HuH-7.5 (cell line): ENCODE data around the gene NELFB.
"Not testable (repeated sequence)": the region's sequence is repeated elsewhere in the genome, so short reads cannot be mapped to it uniquely, and the experiment has no call there.

Experiments used
- DNase-seq: peaks from one replicate; pipeline ENCODE4 v3.0.0; 2011; ENCODE audit warnings: low spot score

The NELFB gene

DNA sequence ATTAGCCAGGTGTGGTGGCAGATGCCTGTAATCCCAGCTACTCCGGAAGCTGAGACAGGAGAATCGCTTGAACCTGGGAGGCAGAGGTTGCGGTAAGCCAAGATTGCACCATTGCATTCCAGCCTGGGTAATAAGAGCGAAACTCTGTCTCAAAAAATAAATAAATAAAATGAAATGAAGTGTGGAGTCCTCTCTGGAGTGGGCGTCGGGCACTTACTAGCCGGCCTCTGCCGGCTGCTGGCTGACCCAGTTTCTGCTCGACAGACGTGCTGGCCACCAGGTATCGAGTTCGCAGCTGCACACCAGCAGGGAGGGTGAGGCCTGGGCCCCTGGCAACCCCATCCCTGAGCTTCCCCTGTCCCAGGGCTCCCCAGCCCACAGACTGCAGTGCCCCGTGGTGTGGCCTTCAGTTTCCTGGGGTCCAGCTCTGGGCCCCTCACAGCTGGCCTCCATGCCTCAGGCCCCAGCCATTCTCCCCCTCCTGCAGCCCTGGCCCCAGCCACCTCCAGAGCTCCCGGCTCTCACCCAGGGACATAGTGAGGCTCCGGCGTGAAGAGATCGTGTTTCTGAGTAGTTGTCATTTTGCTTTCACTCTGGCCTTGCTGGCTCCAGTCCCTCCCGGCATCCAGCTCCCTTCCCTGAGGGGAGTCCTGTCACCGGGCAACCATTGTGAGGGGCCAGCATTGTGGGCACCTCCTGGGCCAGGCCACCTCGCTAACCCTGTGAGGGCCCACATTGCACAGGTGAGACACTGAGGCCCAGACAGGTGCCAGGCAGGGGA is 7.8 kb upstream of the NELFB start:
- no peak for DNase-seq

DNA sequence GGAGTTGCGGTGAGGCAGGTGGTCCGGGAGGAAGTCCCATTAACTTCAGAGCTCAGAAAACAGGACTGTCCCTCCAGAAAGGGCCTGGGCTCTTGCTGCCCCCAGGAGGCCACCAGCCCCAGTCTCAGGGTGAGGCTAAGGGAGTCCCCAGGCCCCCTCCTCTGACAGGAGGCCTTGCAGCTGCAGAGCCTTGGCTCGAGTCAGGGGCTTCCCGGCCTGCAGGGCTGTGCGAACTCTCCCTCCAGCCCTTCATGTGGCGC is 7.3 kb upstream of the NELFB start:
- no peak for DNase-seq

DNA sequence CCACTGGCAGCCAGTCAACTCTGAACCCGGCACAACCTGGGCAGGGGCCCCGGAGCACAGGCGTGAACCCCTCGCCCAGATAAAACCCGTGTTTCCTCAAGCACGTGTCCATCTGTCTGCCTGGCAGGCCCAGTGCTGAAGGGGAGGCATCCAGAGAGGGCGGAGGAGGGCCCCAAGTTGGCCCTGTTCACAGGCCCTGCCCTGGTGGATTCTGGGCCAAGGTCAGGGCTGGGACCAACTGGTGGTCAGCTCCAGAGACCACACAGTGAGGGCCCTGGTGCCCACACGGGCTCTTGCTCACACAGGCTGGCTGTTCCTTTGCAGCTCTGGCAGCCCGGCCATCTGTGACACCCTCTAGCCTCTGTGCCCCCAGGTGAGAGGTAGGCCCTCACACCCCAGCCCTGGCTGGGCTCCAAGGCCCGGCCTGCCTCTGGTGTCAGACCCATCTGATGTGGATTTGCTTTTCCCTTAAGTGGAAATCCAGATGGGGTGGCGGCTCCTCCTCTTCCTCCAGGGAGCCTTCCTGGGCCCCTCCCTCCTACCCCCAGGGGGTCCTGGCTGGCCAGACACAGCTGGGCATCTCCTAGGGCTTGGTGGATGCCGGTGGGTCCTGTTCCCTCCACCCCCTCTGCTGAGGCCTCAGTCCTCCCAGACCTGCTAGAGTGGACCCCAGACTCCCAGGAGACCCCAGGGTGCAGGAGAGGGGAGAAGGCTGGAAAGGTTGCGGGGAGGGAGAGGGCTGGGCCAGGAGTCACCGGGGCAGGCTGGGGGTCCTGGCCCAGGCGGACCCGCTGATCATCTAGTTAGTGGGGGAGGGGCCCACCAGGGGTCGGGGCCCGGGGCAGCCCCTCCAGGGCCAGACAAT is 4.6 kb upstream of the NELFB start:
- DNase-seq: no peak

DNA sequence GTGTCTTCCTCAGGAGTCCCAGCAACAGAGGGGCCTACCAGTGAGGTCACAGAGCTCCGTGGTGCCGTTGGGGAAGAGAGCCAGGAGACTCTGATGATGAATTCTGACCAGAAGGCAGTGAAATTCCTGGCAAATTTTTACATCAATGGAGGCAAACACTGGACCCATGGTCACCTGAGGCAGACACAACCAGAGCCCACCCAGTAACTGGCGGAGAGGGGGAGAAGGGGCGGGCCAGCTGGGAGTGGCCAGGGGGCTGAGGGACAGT is 4.0 kb upstream of the NELFB start, which contains the start of gene STPG3:
STPG3 (plus strand) TSS at position 93 of the 268 bp plus-strand sequence; CDS start at position 94, 1 bp downstream.
- no peak for DNase-seq

DNA sequence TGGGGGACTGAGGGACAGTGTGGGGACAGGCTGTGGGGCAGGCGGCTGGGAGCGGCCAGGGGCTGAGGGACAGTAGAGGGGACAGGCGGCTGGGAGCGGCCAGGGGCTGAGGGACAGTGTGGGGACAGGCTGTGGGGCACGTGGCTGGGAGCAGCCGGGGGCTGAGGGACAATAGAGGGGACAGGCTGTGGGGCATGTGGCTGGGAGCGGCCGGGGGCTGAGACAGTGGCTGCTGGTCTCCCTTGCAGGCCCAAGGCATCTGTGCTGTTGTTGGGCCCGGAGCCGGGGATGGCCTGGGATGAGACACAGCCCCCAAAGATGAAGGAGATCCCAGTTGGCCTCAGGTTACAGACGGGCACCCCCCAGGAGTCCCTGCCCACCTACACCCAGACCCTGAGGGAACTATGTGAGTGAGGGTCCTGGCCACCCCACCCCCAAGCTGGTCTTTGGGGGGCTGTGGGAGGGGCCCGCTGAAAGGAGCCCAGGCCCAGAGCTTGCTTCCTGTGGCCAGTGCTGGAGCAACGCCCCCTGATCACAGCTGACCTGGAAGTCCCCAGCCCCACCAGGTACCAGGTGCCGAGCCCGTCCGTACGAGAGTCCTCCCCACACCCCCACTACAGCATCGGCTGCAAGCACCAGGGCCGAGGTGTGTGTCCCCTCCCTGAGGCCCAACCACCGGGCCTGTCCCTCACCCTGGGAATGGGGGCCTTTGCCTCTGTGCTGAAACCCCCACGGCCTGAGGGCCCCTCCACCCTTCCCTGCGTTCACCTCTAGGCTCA is 3.4 kb upstream of the NELFB start:
- no peak for DNase-seq

DNA sequence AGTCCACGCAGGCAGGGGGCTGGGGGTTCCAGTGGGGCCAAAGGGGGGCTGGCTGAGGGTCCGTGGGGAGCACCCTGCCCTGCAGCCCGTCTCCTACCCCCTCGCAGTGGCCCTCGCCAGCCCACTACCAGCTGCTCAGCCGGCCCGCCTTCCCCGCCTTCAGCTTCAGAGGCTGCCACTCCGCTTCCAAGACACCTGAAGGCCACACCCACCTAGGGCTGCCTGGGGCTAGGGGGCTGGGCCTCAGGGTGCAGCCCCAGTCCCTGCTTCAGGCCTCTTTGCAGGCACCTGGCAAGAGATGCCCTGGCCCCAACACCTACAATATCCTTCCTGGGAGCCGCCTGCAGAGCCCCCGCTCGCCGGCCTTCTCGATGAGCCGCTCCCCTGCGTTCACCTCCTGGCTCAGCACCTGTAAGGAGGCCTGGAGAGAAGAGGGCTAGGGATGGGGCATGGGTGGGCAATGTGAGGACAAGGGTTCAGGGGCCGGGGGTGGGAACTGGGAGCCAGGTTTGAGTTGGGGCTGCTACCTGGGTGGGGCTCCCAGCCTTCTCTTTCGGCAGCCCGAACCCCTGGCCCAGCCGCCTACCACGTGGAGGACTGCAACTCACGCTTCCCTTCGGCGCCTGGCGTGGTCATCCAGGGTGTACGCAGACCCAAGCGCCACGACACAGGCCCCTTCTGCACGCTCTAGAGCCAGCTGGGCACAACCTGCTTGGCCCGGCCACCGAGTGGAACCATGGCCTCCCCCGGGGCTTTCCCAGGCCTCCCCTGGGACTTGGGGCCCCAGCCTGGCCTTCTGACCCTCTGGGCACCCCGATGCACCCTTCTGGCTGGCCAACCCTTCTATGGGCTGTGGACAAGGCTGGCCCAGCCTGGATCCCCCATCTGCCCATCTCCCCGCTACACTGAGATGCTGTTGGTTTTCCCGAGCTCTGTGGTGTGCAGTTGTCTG is 2.3 kb upstream of the NELFB start:
- no peak for DNase-seq

DNA sequence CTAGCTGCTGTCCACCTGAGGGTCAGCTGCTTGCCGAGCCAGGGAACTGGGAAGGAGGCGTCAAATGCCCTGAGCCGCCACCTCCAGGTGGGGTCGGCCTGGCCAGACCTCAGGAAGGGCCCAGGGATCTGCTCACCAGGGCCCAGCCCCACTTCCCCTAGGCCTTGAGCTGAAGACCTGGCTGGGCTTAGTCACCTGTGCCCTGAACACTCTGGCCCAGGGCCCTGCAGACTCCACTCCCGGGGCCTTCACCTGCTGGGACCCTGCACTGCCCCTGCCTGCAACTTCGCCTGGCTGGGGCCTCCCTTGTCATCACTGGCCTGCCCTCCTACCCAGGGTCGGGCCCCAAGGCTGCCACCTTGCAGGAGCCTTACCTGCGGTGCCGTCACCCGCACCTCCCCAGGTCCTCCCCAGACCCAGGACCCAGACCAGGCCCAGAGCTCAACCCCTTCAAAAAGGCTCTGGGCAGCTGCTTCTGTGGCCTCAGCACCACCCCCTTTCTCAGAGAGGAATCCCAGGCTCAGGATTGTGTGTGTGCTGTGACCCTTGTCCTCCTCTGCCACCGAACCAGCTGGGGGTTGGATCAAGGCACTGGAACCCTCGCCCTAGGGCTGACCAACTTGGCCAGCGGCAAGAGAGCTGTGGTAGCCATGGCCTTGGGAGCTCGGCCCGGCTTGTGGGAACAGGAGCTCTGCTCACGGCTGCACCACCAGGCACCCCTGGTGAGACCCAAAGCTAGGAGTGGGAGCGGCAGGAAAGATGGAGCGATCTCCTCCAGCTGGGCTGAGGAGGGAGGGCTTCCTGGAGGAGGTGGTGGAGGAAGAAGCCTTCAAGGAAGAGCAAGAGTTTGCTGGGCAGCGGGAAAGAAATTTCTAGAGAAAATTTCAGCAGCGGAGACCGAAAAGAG is 1.2 kb upstream of the NELFB start:
- no peak for DNase-seq

DNA sequence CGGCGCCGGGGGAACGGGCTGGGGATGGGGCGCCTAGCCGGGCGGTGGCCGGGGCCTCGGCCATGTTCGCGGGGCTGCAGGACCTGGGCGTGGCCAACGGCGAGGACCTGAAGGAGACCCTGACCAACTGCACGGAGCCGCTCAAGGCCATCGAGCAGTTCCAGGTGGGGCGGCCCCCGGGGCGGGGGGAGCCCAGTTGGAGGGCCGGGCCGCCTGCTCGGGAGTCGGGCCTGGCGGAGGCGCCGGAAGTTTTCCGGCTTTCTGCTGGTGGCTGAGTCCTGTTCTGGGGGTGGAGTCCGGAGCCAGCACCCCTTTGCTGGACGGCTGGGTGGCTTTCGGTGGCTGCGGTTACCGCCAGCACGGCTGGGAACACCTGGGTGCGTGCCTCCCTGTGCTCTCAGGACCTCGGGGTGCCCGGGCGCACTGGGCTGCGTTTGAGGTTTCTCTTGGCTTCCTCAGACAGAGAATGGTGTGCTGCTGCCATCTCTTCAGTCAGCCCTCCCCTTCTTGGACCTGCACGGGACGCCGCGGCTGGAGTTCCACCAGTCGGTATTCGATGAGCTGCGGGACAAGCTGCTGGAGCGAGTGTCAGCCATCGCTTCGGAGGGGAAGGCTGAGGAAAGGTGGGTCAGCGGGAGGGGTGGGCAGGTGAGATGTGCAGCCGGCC is 454 bp downstream of the NELFB start:
- no peak for DNase-seq

DNA sequence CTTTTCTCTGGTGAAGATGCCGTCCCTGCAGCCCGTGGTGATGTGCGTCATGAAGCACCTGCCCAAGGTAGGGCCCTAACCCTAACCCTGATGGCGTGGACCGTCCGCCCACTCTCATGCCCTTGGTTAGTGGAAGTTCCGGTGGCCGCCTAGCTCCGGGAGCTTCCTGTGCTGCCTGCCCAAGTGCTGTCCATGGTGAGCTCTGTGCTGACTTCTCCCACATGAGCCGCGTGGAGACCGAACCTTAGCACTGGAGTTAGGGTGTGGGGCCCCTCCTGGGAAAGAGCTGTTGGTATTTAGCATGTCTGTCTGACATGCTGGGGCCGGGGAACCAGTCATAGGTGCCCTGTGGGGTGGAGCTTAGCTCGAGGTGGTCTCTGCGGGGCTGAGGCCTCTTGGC is 1.2 kb downstream of the NELFB start:
- no peak for DNase-seq

DNA sequence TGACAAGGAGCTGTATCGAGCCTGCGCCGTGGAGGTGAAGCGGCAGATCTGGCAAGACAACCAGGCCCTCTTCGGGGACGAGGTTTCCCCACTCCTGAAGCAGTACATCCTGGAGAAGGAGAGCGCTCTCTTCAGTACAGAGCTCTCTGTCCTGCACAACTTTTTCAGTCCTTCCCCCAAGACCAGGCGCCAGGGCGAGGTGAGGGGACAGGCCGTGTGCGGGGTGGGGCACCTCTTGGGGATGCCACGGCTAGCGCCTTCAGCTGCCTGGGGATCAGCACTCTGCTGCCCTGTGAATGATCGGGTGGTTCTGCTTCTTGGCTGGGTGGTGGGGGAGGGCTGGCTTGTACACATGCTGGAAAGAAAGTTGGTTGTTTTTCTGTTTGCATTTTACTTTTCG is 1.7 kb downstream of the NELFB start:
- no peak for DNase-seq

DNA sequence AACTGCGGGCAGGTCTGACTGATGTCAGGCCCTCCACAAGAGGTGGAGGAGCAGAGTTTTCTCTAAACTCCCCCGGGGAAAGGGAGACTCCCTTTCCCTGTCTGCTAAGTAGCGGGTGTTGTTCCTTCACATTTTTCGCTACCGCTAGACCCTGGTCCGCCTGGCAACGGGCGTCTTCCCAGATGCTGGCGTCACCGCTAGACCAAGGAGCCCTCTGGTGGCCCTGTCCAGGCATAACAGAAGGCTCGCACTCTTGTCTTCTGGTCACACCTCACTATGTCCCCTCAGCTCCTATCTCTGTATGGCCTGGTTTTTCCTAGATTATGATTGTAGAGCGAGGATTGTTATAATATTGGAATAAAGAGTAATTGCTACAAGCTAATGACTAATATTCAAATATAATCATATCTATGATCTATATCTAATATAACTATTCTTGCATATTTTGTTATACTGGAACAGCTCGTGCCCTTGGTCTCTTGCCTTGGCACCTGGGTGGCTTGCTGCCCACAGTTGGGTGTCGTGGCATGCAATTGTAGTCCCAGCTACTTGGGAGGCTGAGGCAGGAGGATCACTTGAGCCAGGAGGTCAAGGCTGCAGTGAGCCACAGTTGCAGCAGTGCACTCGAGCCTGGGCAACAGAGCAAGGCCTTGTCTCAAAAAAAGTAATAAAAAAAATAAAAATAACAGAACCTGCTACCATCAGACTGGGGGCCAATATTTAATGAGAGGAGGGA is 7.2 kb downstream of the NELFB start:
- not testable (repeated sequence) for DNase-seq

DNA sequence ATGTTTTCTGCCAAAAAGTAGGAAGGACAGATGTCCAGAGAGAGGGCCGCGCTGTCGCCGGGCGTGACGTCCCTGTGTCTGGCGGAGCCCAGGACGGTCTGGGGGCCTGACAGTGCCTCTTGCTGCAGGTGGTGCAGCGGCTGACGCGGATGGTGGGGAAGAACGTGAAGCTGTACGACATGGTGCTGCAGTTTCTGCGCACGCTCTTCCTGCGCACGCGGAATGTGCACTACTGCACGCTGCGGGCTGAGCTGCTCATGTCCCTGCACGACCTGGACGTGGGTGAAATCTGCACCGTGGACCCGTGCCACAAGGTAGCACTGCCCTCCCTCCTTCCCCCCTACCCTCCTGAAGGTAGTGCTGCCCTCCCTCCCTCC is 7.8 kb downstream of the NELFB start:
- DNase-seq: no peak

DNA sequence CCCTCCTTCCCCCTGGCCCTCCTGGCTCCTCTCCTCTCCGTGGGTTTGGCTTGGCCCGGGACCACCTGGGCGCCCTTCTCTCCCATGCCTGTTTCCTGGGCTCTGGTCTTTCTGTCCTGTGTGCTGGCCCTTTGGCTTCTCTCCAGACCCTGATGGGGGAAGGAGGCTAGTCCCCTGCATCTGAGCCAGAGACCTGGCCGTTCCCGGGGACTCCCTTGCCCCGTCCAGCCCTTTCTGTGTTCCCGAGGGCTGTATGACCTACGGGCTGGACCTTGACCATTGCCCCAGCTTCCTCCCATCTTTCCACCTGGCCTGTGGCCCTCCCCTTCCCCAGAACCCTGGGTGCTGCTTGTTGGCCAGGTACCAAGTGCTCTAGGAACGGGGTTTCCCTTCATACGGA is 8.4 kb downstream of the NELFB start:
- no peak for DNase-seq

DNA sequence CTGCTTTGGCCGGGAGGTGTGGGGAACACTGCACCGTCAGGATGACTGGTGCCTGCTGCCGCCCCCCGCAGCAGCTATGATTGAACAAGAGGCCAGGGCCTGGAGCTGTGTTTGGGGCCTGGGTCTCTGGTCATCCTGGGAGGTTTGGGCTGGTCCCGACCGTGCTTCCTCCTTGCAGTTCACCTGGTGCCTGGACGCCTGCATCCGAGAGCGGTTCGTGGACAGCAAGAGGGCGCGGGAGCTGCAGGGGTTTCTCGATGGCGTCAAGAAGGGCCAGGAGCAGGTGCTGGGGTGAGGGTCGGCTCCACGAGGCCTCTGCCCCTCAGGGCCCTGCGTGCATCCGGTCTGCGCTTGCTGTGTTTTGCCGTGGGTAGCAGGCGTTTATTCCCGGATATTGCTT is 8.9 kb downstream of the NELFB start:
- DNase-seq: no peak

DNA sequence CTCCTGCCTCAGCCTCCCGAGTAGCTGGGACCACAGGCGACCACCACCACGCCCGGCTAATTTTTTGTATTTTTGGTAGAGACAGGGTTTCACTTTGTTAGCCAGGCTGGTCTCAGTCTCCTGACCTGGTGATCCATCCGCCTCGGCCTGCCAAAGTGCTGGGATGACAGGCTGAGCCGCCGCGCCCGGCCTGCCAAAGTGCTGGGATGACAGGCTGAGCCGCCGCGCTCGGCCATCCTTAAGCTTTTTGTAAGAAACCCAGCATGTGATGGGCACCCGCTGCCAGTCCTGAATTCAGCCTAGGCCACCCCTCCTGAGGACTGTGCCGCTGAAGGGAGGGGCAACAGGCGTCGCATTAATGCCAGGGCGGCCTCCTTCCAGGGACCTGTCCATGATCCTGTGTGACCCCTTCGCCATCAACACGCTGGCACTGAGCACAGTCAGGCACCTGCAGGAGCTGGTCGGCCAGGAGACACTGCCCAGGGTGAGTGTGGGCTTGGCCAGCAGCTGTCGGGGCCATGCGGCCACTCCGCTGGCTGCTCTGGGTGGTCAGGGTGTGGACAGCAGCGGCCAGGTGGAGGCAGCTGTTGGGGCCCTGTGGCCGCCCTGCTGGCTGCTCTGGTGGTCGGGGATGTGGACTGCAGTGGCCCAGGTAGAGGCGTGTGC is 10.5 kb downstream of the NELFB start:
- no peak for DNase-seq

DNA sequence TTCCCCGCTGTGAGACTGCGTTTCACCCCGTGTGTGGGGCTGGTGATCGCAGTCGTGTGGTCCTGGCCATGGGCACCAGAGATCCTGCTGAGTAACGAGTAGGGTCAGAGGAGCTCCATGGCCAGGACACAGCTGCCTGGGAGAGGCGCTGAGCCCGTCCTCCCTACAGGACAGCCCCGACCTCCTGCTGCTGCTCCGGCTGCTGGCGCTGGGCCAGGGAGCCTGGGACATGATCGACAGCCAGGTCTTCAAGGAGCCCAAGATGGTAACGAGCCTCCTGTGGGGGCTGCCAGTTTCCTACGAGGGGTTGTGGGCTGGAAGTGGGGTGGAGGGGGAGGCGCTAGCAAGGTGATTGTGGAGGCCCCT is 11.0 kb downstream of the NELFB start:
- DNase-seq: no peak

DNA sequence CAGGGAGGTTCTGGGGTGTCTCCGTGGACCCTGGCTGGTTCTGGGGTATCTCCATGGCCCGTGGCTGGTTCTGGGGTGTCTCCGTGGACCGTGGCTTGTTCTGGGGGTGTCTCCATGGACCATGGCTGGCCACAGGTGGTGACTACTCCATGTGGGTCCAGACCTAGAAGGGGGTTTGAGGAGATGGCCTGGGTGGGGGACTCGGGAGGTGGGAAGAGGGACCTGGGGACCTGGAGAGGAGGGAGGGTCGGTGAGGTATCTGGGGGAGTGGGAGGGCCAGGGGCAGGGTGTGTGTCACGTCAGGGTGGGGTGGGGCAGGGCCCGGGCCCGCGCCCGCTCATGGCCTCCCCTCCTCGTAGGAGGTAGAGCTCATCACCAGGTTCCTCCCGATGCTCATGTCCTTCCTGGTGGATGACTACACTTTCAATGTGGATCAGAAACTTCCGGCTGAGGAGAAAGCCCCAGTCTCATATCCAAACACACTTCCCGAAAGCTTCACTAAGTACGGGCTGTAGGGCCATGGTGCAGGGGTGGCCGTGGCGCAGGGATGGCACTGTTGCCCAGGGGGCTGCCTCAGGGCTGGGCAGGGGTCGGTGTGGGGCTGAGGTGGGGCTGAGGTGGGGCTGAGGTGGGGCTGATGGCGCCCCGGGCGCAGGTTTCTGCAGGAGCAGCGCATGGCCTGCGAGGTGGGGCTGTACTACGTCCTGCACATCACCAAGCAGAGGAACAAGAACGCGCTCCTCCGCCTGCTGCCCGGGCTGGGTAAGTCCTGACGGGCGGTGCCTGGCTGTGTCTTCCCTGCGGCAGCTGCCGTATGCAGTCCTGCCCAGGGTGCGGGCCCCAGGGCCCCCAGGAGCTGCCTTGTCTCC is 11.7 kb downstream of the NELFB start:
- no peak for DNase-seq

DNA sequence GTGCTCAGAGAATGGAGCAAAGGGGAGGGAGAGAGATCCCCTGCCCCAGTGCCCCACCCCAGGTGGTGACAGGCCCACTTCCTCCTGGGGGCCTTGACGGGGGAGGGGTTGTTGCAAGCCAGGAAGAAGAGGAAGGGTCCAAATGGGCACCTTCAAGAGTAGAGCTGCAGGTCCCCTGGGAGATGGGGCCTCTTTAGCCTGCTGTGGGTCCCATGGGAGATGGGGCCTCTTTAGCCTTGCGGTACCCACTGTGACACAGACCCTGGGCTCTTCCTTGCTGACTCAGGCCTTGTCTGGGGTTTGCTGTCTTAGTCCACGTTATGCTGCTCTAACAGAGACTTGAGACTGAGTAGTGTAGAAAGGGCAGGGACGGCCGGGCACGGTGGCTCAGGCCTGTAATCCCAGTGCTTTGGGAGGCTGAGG is 12.8 kb downstream of the NELFB start:
- DNase-seq: no peak
